HFFc6 (cell line): Measurements from ENCODE around the gene ANKRD34B. TPM values are rescaled to one million over a fixed set of nuclear protein-coding genes. Genes with fewer than 3 reads are reported as not detected.

Experiments used
- DNase-seq: peaks from one replicate; pipeline ENCODE4 v3.0.0-alpha.2; 2018
- H3K27ac Mint-ChIP-seq: 2 replicates; pipeline ENCODE4 v1.8.0; 2020; ENCODE audit warnings: mild to moderate bottlenecking, mixed read lengths
- H3K27me3 Mint-ChIP-seq: 2 replicates; pipeline ENCODE4 v1.8.0; 2021; ENCODE audit warnings: mild to moderate bottlenecking, moderate library complexity, mixed read lengths; ENCODE audit not compliant: insufficient read depth
- H3K36me3 Mint-ChIP-seq: 2 replicates; pipeline ENCODE4 v1.8.0; 2021; ENCODE audit warnings: low read depth, mixed read lengths
- H3K4me1 Mint-ChIP-seq: 2 replicates; pipeline ENCODE4 v1.8.0; 2020; ENCODE audit warnings: low read depth, mixed read lengths
- H3K4me3 Mint-ChIP-seq: 2 replicates; pipeline ENCODE4 v1.8.0; 2020; ENCODE audit warnings: mild to moderate bottlenecking, moderate library complexity, mixed read lengths
- H3K9me3 Mint-ChIP-seq: 2 replicates; pipeline ENCODE4 v1.8.0; 2020; ENCODE audit warnings: mild to moderate bottlenecking, mixed read lengths
- CTCF ChIP-seq: fragments of 200-600 bp; sonication (generic); IDR thresholded peaks from 2 replicates; pipeline ENCODE4 v1.5.0; 2021; ENCODE audit warnings: antibody characterized with exemption, mild to moderate bottlenecking
- total RNA-seq, 6 experiments: library from RNA; stranded (reverse); fragmentation: NEBNext Ultra II Directional; extraction: Animal tissue kit (Norgen Biotek cat#: 25700); gene quantifications; 2 replicates in 1 of 6; 3 replicates in 5 of 6; pipeline ENCODE4 v1.2.3, GENCODE V29; 2021

ANKRD34B gene
- total RNA-seq, 6 experiments from 2014 or later = not detected

DNA sequence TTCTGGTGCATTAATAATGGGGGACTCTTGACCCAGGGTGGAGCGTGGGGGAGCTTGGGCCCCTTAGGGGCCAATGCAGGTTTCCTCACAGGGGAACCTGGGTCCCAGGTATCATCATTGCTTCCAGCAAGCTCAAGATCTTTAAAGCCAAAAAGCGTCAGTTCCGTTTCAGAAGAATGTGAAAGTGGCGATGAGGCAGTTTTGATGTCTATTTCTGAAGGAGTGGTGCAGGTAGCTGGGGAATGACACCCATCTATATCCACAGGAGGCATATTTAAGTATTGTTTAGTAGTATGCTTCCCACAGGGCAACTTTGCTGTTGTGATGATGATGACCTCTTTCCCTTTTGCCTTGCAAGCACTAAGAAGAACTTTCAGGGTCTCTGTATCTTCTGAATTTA lies 10.8 kb downstream of the ANKRD34B start:
- Mint-ChIP-seq H3K4me3 (no peak overlapping the region), H3K27ac (no peak overlapping the region), H3K4me1 (no peaks in the 10 kb centered on the region), H3K27me3 (peaks cover 19% of the 10 kb centered on the region), H3K9me3 (no peaks in the 10 kb centered on the region), H3K36me3 (no peaks in the 10 kb centered on the region)
- no peak for TF ChIP-seq CTCF
- DNase-seq = no peak

DNA sequence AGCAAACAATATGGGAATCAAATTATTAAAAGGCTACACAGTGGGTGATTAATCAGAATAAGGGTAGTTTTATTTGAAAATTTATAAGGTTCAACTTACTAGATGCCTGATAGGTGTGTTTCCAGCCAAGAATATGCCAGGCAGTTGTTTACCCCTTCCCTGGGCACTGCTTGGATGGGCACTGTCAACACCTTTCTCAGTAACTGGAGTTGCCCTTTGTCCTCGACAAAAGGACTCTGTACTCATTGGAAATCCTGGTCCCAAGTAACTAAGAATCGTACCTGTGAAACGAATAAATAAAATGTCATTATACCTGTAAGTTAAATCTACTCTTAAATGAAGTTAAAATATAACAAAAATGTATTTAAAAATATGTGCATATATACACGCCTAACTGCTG lies 15.0 kb downstream of the ANKRD34B start:
- Mint-ChIP-seq H3K27ac (no peak overlapping the region), H3K9me3 (no peaks in the 10 kb centered on the region), H3K36me3 (no peaks in the 10 kb centered on the region), H3K27me3 (peaks cover 33% of the 10 kb centered on the region), H3K4me3 (no peak overlapping the region), H3K4me1 (no peaks in the 10 kb centered on the region)
- no peak for TF ChIP-seq CTCF
- no peak for DNase-seq

DNA sequence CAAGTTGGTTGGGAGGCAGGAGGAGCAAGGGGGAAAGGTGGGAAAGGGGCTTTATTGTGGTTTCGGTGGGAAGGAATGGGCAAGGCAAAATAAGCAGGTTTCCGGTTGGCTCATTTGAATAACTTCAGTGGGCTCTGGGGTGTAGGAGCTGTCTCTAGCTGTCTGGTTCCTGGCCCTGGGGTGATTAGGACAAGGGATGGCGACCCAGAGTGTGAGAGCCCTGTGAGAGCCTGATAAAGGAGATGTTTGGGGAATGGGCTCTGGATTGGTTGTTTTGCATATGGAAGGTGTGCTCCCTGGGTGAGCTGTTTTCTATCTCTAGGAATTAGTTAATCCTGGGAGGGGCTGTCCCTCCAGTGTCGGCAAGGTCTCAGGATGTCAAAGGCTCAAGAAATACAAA lies 15.4 kb downstream of the ANKRD34B start:
- Mint-ChIP-seq H3K27me3 (peaks cover 33% of the 10 kb centered on the region), H3K4me3 (no peak overlapping the region), H3K4me1 (no peaks in the 10 kb centered on the region), H3K36me3 (no peaks in the 10 kb centered on the region), H3K9me3 (no peaks in the 10 kb centered on the region), H3K27ac (no peak overlapping the region)
- TF ChIP-seq CTCF = no peak
- DNase-seq = no peak

- no peaks in the 10 kb centered on the region for H3K9me3 Mint-ChIP-seq
- TF ChIP-seq CTCF = no peak
- DNase-seq = no peak
- no peaks in the 10 kb centered on the region for H3K4me1 Mint-ChIP-seq
- peaks cover 2% of the 10 kb centered on the region; the same call in 1 of the 2 replicates for H3K27me3 Mint-ChIP-seq
- H3K4me3 Mint-ChIP-seq = no peak overlapping the region
- H3K27ac Mint-ChIP-seq = no peak overlapping the region
- H3K36me3 Mint-ChIP-seq = no peaks in the 10 kb centered on the region
Observed at GRCh38 chr5:80541392-80541791, 28.7 kb downstream of the ANKRD34B start.

DNA sequence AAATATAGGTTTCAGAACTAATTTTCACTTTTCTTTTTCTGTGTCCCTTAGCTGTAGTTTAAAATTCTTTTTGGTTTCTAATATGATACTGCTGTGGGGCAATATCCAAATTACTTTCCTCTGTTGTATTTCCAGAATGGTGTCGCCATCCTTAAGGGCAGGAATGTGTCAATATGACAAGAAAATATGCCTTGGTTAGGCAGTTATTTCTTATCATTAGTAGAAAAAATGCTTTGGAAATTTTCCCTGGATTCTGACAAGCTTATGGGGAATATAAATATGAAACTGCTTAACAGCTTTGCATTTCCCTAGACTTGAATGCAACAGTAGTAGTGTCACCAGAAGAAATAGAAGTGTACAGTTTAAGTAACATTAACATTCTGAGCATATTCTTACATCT lies 29.4 kb downstream of the ANKRD34B start:
- no peaks in the 10 kb centered on the region; the same call in 1 of the 2 replicates for H3K9me3 Mint-ChIP-seq
- TF ChIP-seq CTCF = no peak
- H3K36me3 Mint-ChIP-seq = no peaks in the 10 kb centered on the region
- peaks cover 2% of the 10 kb centered on the region; the same call in 1 of the 2 replicates for H3K27me3 Mint-ChIP-seq
- DNase-seq = no peak
- H3K4me3 Mint-ChIP-seq = no peak overlapping the region
- H3K4me1 Mint-ChIP-seq = no peaks in the 10 kb centered on the region
- H3K27ac Mint-ChIP-seq = no peak overlapping the region

DNA sequence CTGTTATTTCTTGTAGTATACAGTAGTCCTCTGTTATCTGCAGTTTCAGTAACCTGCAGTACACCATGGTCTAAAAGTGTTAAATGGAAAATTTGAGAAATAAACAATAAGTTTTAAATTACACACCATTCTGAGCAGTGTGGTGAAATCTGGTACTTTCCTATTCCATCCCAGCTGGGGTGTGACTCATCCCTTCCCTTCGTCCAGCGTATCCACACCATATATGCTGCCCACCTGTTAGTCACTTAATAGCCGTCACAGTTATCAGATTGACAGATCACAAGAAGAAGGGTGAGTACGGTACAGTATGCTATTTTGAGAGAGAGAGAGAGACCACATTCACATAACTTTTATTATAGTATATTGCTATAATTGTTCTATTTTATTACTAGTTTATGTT lies 53.3 kb downstream of the ANKRD34B start:
- no peaks in the 10 kb centered on the region; the same call in none of the 2 replicates for H3K27me3 Mint-ChIP-seq
- H3K9me3 Mint-ChIP-seq = no peaks in the 10 kb centered on the region
- H3K4me3 Mint-ChIP-seq = no peak overlapping the region
- H3K4me1 Mint-ChIP-seq = peaks cover 8% of the 10 kb centered on the region
- TF ChIP-seq CTCF = no peak
- no peak overlapping the region for H3K27ac Mint-ChIP-seq
- peak; percentile 76 for DNase-seq
- H3K36me3 Mint-ChIP-seq = peaks cover 4% of the 10 kb centered on the region; the same call in 1 of the 2 replicates
